ENCODE results near the gene TPK1.
"Not testable (repeated sequence)": the region's sequence is repeated elsewhere in the genome, so short reads cannot be mapped to it uniquely, and the experiment has no call there.

The TPK1 gene

DNA sequence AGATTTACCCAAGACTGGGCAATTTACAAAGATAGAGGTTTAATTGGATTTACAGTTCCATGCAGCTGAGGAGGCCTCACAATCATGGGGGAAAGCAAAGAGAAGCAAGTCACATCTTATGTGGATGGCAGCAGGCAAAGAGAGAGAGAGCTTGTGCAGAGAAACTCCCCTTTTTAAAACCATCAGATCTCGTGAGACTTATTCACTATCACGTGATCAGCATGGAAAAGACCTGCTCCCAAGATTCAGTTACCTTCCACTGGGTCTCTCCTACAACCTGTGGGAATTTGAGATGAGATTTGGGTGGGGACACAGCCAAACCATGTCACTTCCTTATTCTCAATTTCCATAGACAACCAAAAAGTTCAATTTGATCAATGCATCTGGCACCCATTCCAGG is 407.4 kb downstream of the TPK1 start:
- Histone ChIP-seq H3K9ac (no peak overlapping the region), H2AFZ (ENCODE audit: low read depth) (no peak overlapping the region), H3K4me1 (ENCODE audit: low read depth, poor library complexity, severe bottlenecking) (no peaks in the 10 kb centered on the region), H4K20me1 (ENCODE audit: insufficient read depth) (no peaks in the 10 kb centered on the region), H3K27ac (no peak overlapping the region), H3K79me2 (ENCODE audit: insufficient read depth, low read depth) (no peaks in the 10 kb centered on the region), H3K36me3 (ENCODE audit: insufficient read depth) (no peaks in the 10 kb centered on the region), H3K4me3 (IDR thresholded peaks at IDR 0.05; ENCODE audit: insufficient read depth, low read depth, low read length) (no peak overlapping the region), H3K27me3 (ENCODE audit: insufficient read depth, low read depth) (no peaks in the 10 kb centered on the region), H3K4me2 (no peak overlapping the region)
- TF ChIP-seq, protein P1, sequence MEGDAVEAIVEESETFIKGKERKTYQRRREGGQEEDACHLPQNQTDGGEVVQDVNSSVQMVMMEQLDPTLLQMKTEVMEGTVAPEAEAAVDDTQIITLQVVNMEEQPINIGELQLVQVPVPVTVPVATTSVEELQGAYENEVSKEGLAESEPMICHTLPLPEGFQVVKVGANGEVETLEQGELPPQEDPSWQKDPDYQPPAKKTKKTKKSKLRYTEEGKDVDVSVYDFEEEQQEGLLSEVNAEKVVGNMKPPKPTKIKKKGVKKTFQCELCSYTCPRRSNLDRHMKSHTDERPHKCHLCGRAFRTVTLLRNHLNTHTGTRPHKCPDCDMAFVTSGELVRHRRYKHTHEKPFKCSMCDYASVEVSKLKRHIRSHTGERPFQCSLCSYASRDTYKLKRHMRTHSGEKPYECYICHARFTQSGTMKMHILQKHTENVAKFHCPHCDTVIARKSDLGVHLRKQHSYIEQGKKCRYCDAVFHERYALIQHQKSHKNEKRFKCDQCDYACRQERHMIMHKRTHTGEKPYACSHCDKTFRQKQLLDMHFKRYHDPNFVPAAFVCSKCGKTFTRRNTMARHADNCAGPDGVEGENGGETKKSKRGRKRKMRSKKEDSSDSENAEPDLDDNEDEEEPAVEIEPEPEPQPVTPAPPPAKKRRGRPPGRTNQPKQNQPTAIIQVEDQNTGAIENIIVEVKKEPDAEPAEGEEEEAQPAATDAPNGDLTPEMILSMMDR (conservative IDR thresholded peaks at IDR 0.05; ENCODE audit: low read depth, low read length) = no peak

DNA sequence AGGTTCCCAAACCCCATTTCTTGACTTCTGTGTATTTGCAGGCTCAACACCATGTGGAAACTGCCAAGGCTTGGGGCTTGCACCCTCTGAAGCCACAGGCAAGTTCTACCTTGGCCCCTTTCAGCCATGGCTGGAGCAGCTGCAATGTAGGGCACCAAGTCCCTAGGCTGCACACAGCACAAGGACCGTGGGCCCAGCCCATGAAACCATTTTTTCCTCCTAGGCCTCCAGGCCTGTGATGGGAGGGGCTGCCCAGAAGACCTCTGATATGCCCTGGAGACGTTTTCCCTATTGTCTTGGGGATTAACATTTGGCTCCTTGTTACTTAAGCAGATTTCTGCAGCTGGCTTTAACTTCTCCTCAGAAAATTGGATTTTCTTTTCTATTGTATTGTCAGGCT is 408.3 kb downstream of the TPK1 start:
- H3K9ac ChIP-seq; H3K4me3 ChIP-seq (IDR thresholded peaks at IDR 0.05; ENCODE audit: insufficient read depth, low read depth, low read length); H3K36me3 ChIP-seq (ENCODE audit: insufficient read depth); H3K4me1 ChIP-seq (ENCODE audit: low read depth, poor library complexity, severe bottlenecking); H4K20me1 ChIP-seq (ENCODE audit: insufficient read depth); H3K79me2 ChIP-seq (ENCODE audit: insufficient read depth, low read depth); H2AFZ ChIP-seq (ENCODE audit: low read depth); H3K27ac ChIP-seq; H3K4me2 ChIP-seq; H3K27me3 ChIP-seq (ENCODE audit: insufficient read depth, low read depth): not testable (repeated sequence)

DNA sequence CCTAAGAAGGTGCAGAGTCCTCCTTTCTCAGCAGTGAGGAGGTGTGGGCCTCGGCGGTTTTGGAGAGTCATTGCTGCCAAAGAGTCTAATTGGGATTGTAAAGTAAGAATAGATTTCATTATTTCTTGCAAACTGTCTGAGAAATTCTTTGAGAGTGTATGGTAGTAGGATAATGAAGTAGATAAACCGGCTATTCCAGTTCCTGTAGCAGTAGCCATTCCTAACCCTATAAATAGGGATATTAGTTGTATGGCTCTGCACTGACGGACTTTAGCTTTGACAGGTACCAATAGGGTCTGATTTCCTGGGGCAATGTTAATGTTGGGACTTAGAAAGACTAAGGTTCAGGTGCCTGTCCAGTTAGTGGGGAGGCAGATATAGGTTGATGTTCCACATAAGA is 416.9 kb downstream of the TPK1 start:
- not testable (repeated sequence) for H3K36me3 ChIP-seq (ENCODE audit: insufficient read depth); H4K20me1 ChIP-seq (ENCODE audit: insufficient read depth); H2AFZ ChIP-seq (ENCODE audit: low read depth); H3K4me1 ChIP-seq (ENCODE audit: low read depth, poor library complexity, severe bottlenecking); H3K9ac ChIP-seq; H3K27me3 ChIP-seq (ENCODE audit: insufficient read depth, low read depth); H3K79me2 ChIP-seq (ENCODE audit: insufficient read depth, low read depth); H3K4me2 ChIP-seq; H3K27ac ChIP-seq; H3K4me3 ChIP-seq (IDR thresholded peaks at IDR 0.05; ENCODE audit: insufficient read depth, low read depth, low read length)

DNA sequence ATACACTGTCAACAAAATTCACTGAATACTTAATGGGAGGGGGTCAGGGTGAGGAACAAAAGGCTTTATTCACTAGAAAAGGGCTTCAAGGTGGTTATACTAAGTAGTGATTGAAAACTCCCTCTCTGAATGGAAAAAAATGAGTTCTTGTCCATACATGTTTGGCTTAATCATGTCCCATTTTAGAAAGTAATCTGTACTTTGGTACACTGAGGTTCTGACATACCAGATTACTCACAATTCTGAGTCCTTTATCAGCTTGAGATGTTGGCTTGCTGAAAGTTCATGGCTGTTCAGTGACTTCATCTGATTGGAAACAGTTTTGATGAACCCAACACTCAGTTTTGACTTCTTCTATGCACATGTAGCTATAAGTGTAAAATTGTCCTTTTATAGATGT is 419.5 kb downstream of the TPK1 start:
- TF ChIP-seq, protein P1 (conservative IDR thresholded peaks at IDR 0.05; ENCODE audit: low read depth, low read length) = no peak
- Histone ChIP-seq H3K79me2 (ENCODE audit: insufficient read depth, low read depth) (no peaks in the 10 kb centered on the region), H3K36me3 (ENCODE audit: insufficient read depth) (no peaks in the 10 kb centered on the region), H3K4me1 (ENCODE audit: low read depth, poor library complexity, severe bottlenecking) (no peaks in the 10 kb centered on the region), H3K27me3 (ENCODE audit: insufficient read depth, low read depth) (no peaks in the 10 kb centered on the region), H3K4me2 (no peak overlapping the region), H4K20me1 (ENCODE audit: insufficient read depth) (no peaks in the 10 kb centered on the region), H3K9ac (no peak overlapping the region), H3K4me3 (IDR thresholded peaks at IDR 0.05; ENCODE audit: insufficient read depth, low read depth, low read length) (no peak overlapping the region), H3K27ac (no peak overlapping the region), H2AFZ (ENCODE audit: low read depth) (no peak overlapping the region)

DNA sequence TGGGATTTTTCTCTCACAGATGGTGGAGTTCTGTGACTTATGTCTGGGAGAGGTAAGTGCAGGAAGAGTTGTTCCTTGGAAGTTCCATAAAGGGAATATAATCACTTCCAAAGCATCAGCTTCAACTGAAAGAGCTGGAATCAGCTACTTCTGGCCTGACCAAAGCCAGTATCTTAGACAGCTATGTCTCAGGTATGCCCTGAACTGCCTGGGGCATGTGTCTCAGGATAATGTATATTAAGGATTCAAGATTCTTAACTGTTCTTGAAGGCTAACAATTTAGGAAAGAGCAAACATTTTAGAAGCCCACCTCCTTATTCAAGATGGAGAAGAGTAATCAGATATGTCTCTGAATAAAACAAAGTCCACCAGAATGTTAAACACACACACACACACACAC is 420.0 kb downstream of the TPK1 start:
- Histone ChIP-seq H3K4me3 (IDR thresholded peaks at IDR 0.05; ENCODE audit: insufficient read depth, low read depth, low read length) (no peak overlapping the region), H2AFZ (ENCODE audit: low read depth) (no peak overlapping the region), H3K79me2 (ENCODE audit: insufficient read depth, low read depth) (no peaks in the 10 kb centered on the region), H3K27me3 (ENCODE audit: insufficient read depth, low read depth) (no peaks in the 10 kb centered on the region), H3K4me1 (ENCODE audit: low read depth, poor library complexity, severe bottlenecking) (no peaks in the 10 kb centered on the region), H3K4me2 (no peak overlapping the region), H3K36me3 (ENCODE audit: insufficient read depth) (no peaks in the 10 kb centered on the region), H3K27ac (no peak overlapping the region), H3K9ac (no peak overlapping the region), H4K20me1 (ENCODE audit: insufficient read depth) (no peaks in the 10 kb centered on the region)
- TF ChIP-seq, protein P1 (conservative IDR thresholded peaks at IDR 0.05; ENCODE audit: low read depth, low read length) = no peak
